Measurements from ENCODE around the gene ATXN2.

The ATXN2 gene

GRCh38 chr12:111598637-111599452 is at the start of gene ATXN2:
TSS of gene ATXN2 (minus strand) at chr12:111599315. CDS start at chr12:111599034, 281 bp downstream.
- H3K36me3 ChIP-seq (ENCODE audit: control insufficient read depth in 5 of 5, insufficient read depth in 5 of 5, low read length in 5 of 5) = no peaks in the 10 kb centered on the region
- peak within 1 kb of the TSS; percentile 95 for H3K27ac ChIP-seq (ENCODE audit: low read depth, low read length)
- H3K9me3 ChIP-seq (ENCODE audit: control insufficient read depth in 5 of 5, low read length in 5 of 5) = no peaks in the 10 kb centered on the region
- H3K27me3 ChIP-seq (ENCODE audit: control insufficient read depth in 5 of 5, insufficient read depth in 4 of 5, low read length in 5 of 5) = no peaks in the 10 kb centered on the region
- peak within 1 kb of the TSS; percentile 88 to 91 (median 90) for H3K4me3 ChIP-seq (ENCODE audit: low read depth in 1 of 5, low read length in 5 of 5)
- H3K9ac ChIP-seq (ENCODE audit: low read length in 5 of 5) = peak within 1 kb of the TSS; percentile 68 to 94 (median 89)
- H3K4me1 ChIP-seq (ENCODE audit: control insufficient read depth in 5 of 5, insufficient read depth in 5 of 5, low read length in 5 of 5) = peaks cover 6 to 50% (median 45%) of the 10 kb centered on the region in 5 donors

GRCh38 chr12:111645433-111645832 is 46.3 kb upstream of the ATXN2 start:
- Histone ChIP-seq H3K9ac (ENCODE audit: low read length in 5 of 5) (no peak overlapping the region), H3K27me3 (ENCODE audit: control insufficient read depth in 5 of 5, insufficient read depth in 4 of 5, low read length in 5 of 5) (no peaks in the 10 kb centered on the region), H3K4me3 (ENCODE audit: low read depth in 1 of 5, low read length in 5 of 5) (no peak overlapping the region), H3K9me3 (ENCODE audit: control insufficient read depth in 5 of 5, low read length in 5 of 5) (no peaks in the 10 kb centered on the region), H3K4me1 (ENCODE audit: control insufficient read depth in 5 of 5, insufficient read depth in 5 of 5, low read length in 5 of 5) (peaks cover 0 to 16% (median 11%) of the 10 kb centered on the region in 5 donors), H3K27ac (ENCODE audit: low read depth, low read length) (no peak overlapping the region), H3K36me3 (ENCODE audit: control insufficient read depth in 5 of 5, insufficient read depth in 5 of 5, low read length in 5 of 5) (peaks cover 16 to 74% (median 56%) of the 10 kb centered on the region in 5 donors)

GRCh38 chr12:111643427-111643826 is 44.3 kb upstream of the ATXN2 start:
- peak overlapping the region in 1 of 5 donors; percentile 5 for H3K9ac ChIP-seq (ENCODE audit: low read length in 5 of 5)
- no peaks in the 10 kb centered on the region for H3K9me3 ChIP-seq (ENCODE audit: control insufficient read depth in 5 of 5, low read length in 5 of 5)
- H3K4me1 ChIP-seq (ENCODE audit: control insufficient read depth in 5 of 5, insufficient read depth in 5 of 5, low read length in 5 of 5) = peaks cover 0 to 19% (median 11%) of the 10 kb centered on the region in 5 donors
- no peak overlapping the region for H3K4me3 ChIP-seq (ENCODE audit: low read depth in 1 of 5, low read length in 5 of 5)
- no peaks in the 10 kb centered on the region for H3K27me3 ChIP-seq (ENCODE audit: control insufficient read depth in 5 of 5, insufficient read depth in 4 of 5, low read length in 5 of 5)
- peak overlapping the region; percentile 85 for H3K27ac ChIP-seq (ENCODE audit: low read depth, low read length)
- peaks cover 9 to 65% (median 46%) of the 10 kb centered on the region in 5 donors for H3K36me3 ChIP-seq (ENCODE audit: control insufficient read depth in 5 of 5, insufficient read depth in 5 of 5, low read length in 5 of 5)

- peak overlapping the region; percentile 85 for H3K27ac ChIP-seq (ENCODE audit: low read depth, low read length)
- H3K9me3 ChIP-seq (ENCODE audit: control insufficient read depth in 5 of 5, low read length in 5 of 5) = no peaks in the 10 kb centered on the region
- H3K4me3 ChIP-seq (ENCODE audit: low read depth in 1 of 5, low read length in 5 of 5) = no peak overlapping the region
- H3K9ac ChIP-seq (ENCODE audit: low read length in 5 of 5) = peak overlapping the region in 2 of 5 donors; percentile 46 to 47
- H3K4me1 ChIP-seq (ENCODE audit: control insufficient read depth in 5 of 5, insufficient read depth in 5 of 5, low read length in 5 of 5) = peaks cover 0 to 19% (median 11%) of the 10 kb centered on the region in 5 donors
- peaks cover 9 to 64% (median 46%) of the 10 kb centered on the region in 5 donors for H3K36me3 ChIP-seq (ENCODE audit: control insufficient read depth in 5 of 5, insufficient read depth in 5 of 5, low read length in 5 of 5)
- H3K27me3 ChIP-seq (ENCODE audit: control insufficient read depth in 5 of 5, insufficient read depth in 4 of 5, low read length in 5 of 5) = no peaks in the 10 kb centered on the region
These were observed 43.7 kb upstream of the ATXN2 start for GRCh38 chr12:111642681-111643426.

- H3K27me3 ChIP-seq (ENCODE audit: control insufficient read depth in 5 of 5, insufficient read depth in 4 of 5, low read length in 5 of 5) = no peaks in the 10 kb centered on the region
- no peak overlapping the region for H3K4me3 ChIP-seq (ENCODE audit: low read depth in 1 of 5, low read length in 5 of 5)
- no peak overlapping the region for H3K9ac ChIP-seq (ENCODE audit: low read length in 5 of 5)
- H3K9me3 ChIP-seq (ENCODE audit: control insufficient read depth in 5 of 5, low read length in 5 of 5) = no peaks in the 10 kb centered on the region
- H3K4me1 ChIP-seq (ENCODE audit: control insufficient read depth in 5 of 5, insufficient read depth in 5 of 5, low read length in 5 of 5) = peaks cover 4 to 38% (median 33%) of the 10 kb centered on the region in 5 donors
- peaks cover 9 to 40% (median 28%) of the 10 kb centered on the region in 5 donors for H3K36me3 ChIP-seq (ENCODE audit: control insufficient read depth in 5 of 5, insufficient read depth in 5 of 5, low read length in 5 of 5)
- H3K27ac ChIP-seq (ENCODE audit: low read depth, low read length) = no peak overlapping the region
These were observed 41.4 kb upstream of the ATXN2 start for GRCh38 chr12:111640506-111640905.

- Histone ChIP-seq H3K9ac (ENCODE audit: low read length in 5 of 5) (no peak overlapping the region), H3K4me3 (ENCODE audit: low read depth in 1 of 5, low read length in 5 of 5) (no peak overlapping the region), H3K4me1 (ENCODE audit: control insufficient read depth in 5 of 5, insufficient read depth in 5 of 5, low read length in 5 of 5) (peaks cover 4 to 36% (median 31%) of the 10 kb centered on the region in 5 donors), H3K9me3 (ENCODE audit: control insufficient read depth in 5 of 5, low read length in 5 of 5) (no peaks in the 10 kb centered on the region), H3K27me3 (ENCODE audit: control insufficient read depth in 5 of 5, insufficient read depth in 4 of 5, low read length in 5 of 5) (no peaks in the 10 kb centered on the region), H3K36me3 (ENCODE audit: control insufficient read depth in 5 of 5, insufficient read depth in 5 of 5, low read length in 5 of 5) (peaks cover under 1 to 24% (median 13%) of the 10 kb centered on the region in 5 donors), H3K27ac (ENCODE audit: low read depth, low read length) (no peak overlapping the region)
These were observed 39.4 kb upstream of the ATXN2 start for GRCh38 chr12:111638556-111638955.

GRCh38 chr12:111636209-111636945 is 37.3 kb upstream of the ATXN2 start:
- Histone ChIP-seq H3K36me3 (ENCODE audit: control insufficient read depth in 5 of 5, insufficient read depth in 5 of 5, low read length in 5 of 5) (peaks cover 0 to 7% (median 4%) of the 10 kb centered on the region in 5 donors), H3K27me3 (ENCODE audit: control insufficient read depth in 5 of 5, insufficient read depth in 4 of 5, low read length in 5 of 5) (no peaks in the 10 kb centered on the region), H3K4me1 (ENCODE audit: control insufficient read depth in 5 of 5, insufficient read depth in 5 of 5, low read length in 5 of 5) (peaks cover 4 to 24% (median 21%) of the 10 kb centered on the region in 5 donors), H3K9ac (ENCODE audit: low read length in 5 of 5) (peak overlapping the region in 4 of 5 donors; percentile 22 to 64 (median 60)), H3K27ac (ENCODE audit: low read depth, low read length) (peak overlapping the region; percentile 60), H3K9me3 (ENCODE audit: control insufficient read depth in 5 of 5, low read length in 5 of 5) (no peaks in the 10 kb centered on the region), H3K4me3 (ENCODE audit: low read depth in 1 of 5, low read length in 5 of 5) (peak overlapping the region in 4 of 5 donors; percentile 17 to 42 (median 33))

GRCh38 chr12:111635524-111635923 is 36.4 kb upstream of the ATXN2 start:
- H3K27me3 ChIP-seq (ENCODE audit: control insufficient read depth in 5 of 5, insufficient read depth in 4 of 5, low read length in 5 of 5) = no peaks in the 10 kb centered on the region
- H3K36me3 ChIP-seq (ENCODE audit: control insufficient read depth in 5 of 5, insufficient read depth in 5 of 5, low read length in 5 of 5) = peaks cover 0 to 4% (median 2%) of the 10 kb centered on the region in 5 donors
- peak overlapping the region in 3 of 5 donors; percentile 22 to 64 (median 64) for H3K9ac ChIP-seq (ENCODE audit: low read length in 5 of 5)
- peak overlapping the region; percentile 60 for H3K27ac ChIP-seq (ENCODE audit: low read depth, low read length)
- H3K4me3 ChIP-seq (ENCODE audit: low read depth in 1 of 5, low read length in 5 of 5) = no peak overlapping the region
- peaks cover 4 to 24% (median 21%) of the 10 kb centered on the region in 5 donors for H3K4me1 ChIP-seq (ENCODE audit: control insufficient read depth in 5 of 5, insufficient read depth in 5 of 5, low read length in 5 of 5)
- H3K9me3 ChIP-seq (ENCODE audit: control insufficient read depth in 5 of 5, low read length in 5 of 5) = no peaks in the 10 kb centered on the region

GRCh38 chr12:111628505-111629260 is 29.6 kb upstream of the ATXN2 start:
- H3K36me3 ChIP-seq (ENCODE audit: control insufficient read depth in 5 of 5, insufficient read depth in 5 of 5, low read length in 5 of 5) = no peaks in the 10 kb centered on the region
- no peak overlapping the region for H3K27ac ChIP-seq (ENCODE audit: low read depth, low read length)
- no peaks in the 10 kb centered on the region for H3K9me3 ChIP-seq (ENCODE audit: control insufficient read depth in 5 of 5, low read length in 5 of 5)
- H3K4me1 ChIP-seq (ENCODE audit: control insufficient read depth in 5 of 5, insufficient read depth in 5 of 5, low read length in 5 of 5) = no peaks in the 10 kb centered on the region
- no peaks in the 10 kb centered on the region for H3K27me3 ChIP-seq (ENCODE audit: control insufficient read depth in 5 of 5, insufficient read depth in 4 of 5, low read length in 5 of 5)
- H3K9ac ChIP-seq (ENCODE audit: low read length in 5 of 5) = no peak overlapping the region
- no peak overlapping the region for H3K4me3 ChIP-seq (ENCODE audit: low read depth in 1 of 5, low read length in 5 of 5)

All from subcutaneous abdominal adipose tissue (tissue), 5 donors.